PC-9 (cell line): ENCODE results near the gene PLA2G15. TPM values are rescaled to one million over a fixed set of nuclear protein-coding genes. Genes with fewer than 3 reads are reported as not detected.

Experiments
- BruUV-seq: library from RNA; stranded (reverse); fragments of 400-500 nt; replicated peaks from 2 replicates; lab custom pipeline; 2021; lab: Mats Ljungman, UMichigan
- CTCF ChIA-PET: fragments of 300-600 bp; sonication (Branson Sonifier 250); formaldehyde crosslinking; loops from one replicate; lab custom pipeline; 2022; ENCODE audit warnings: antibody characterized with exemption; lab: Charles Lee
- POLR2A ChIA-PET: fragments of 300-600 bp; sonication (Branson Sonifier 250); formaldehyde crosslinking; loops from one replicate; lab custom pipeline; 2022; ENCODE audit warnings: antibody characterized with exemption; ENCODE audit not compliant: unreplicated experiment; lab: Charles Lee
- DNase-seq, 2 experiments: peaks; one replicate each; pipeline versions ENCODE4 v3.0.0 to v3.0.0-alpha.2; 2015 to 2022; ENCODE audit warnings: mixed read lengths in 1 of 2
- H2AFZ ChIP-seq: fragments of 200-600 bp; sonication (generic); 2 replicates; pipeline ENCODE4 v1.8.1; 2017; ENCODE audit warnings: antibody characterized with exemption
- H3F3A ChIP-seq: fragments of 200-600 bp; sonication (generic); 2 replicates; pipeline ENCODE4 v1.8.1; 2017; ENCODE audit warnings: antibody characterized with exemption, mild to moderate bottlenecking, low read depth; ENCODE audit not compliant: insufficient read depth
- H3K27ac ChIP-seq: fragments of 200-600 bp; sonication (generic); 2 replicates; pipeline ENCODE4 v1.6.1; 2016; ENCODE audit warnings: mixed run types
- H3K27me3 ChIP-seq: fragments of 200-600 bp; sonication (generic); 2 replicates; pipeline ENCODE4 v1.6.1; 2016; ENCODE audit warnings: low read depth, mixed run types; ENCODE audit not compliant: insufficient read depth
- H3K36me3 ChIP-seq: fragments of 200-600 bp; sonication (generic); 2 replicates; pipeline ENCODE4 v1.6.1; 2016; ENCODE audit warnings: low read depth, mixed run types
- H3K4me1 ChIP-seq: fragments of 200-600 bp; sonication (generic); replicated peaks from 2 replicates; pipeline ENCODE4 v1.6.1; 2016; ENCODE audit warnings: mixed run types; ENCODE audit not compliant: insufficient read depth
- H3K4me2 ChIP-seq: fragments of 200-600 bp; sonication (generic); 2 replicates; pipeline ENCODE4 v1.6.1; 2017; ENCODE audit warnings: mixed run types
- H3K4me3 ChIP-seq: fragments of 200-600 bp; sonication (generic); 2 replicates; pipeline ENCODE4 v1.6.1; 2016; ENCODE audit warnings: mixed run types
- H3K79me2 ChIP-seq: fragments of 200-600 bp; sonication (generic); 2 replicates; pipeline ENCODE4 v1.6.1; 2017; ENCODE audit warnings: low read depth, mixed run types
- H3K9me2 ChIP-seq: fragments of 200-600 bp; sonication (generic); 2 replicates; pipeline ENCODE4 v1.8.1; 2017; ENCODE audit warnings: mild to moderate bottlenecking; ENCODE audit not compliant: insufficient read depth
- H3K9me3 ChIP-seq: fragments of 200-600 bp; sonication (generic); 2 replicates; pipeline ENCODE4 v1.8.1; 2016; ENCODE audit warnings: low read depth; ENCODE audit not compliant: insufficient read depth
- H4K20me1 ChIP-seq: fragments of 200-600 bp; sonication (generic); 2 replicates; pipeline ENCODE4 v1.8.1; 2017; ENCODE audit not compliant: insufficient read depth
- EZH2 ChIP-seq: fragments of 200-600 bp; sonication (generic); IDR thresholded peaks from 2 replicates; pipeline ENCODE4 v1.8.0; 2017; ENCODE audit warnings: antibody characterized with exemption, low read depth
- intact Hi-C: fragments of 100-400 bp; cut with micrococcal nuclease; formaldehyde crosslinking; loops from one replicate; pipeline ENCODE4 v1.10.0; 2022; ENCODE audit not compliant: unreplicated experiment
- total RNA-seq: library from RNA; stranded (reverse); gene quantifications from 2 replicates; pipeline ENCODE4 v1.2.3, GENCODE V29; 2021
- TF ChIP-seq, protein P1 (sequence below): fragments of 200-600 bp; sonication (generic); conservative IDR thresholded peaks from 2 replicates; pipeline ENCODE4 v1.6.1; 2017; ENCODE audit warnings: mixed run types, antibody characterized with exemption, mild to moderate bottlenecking, moderate library complexity

The PLA2G15 gene
- total RNA-seq, 1 experiment from 2014 or later, result 14.0 TPM

DNA sequence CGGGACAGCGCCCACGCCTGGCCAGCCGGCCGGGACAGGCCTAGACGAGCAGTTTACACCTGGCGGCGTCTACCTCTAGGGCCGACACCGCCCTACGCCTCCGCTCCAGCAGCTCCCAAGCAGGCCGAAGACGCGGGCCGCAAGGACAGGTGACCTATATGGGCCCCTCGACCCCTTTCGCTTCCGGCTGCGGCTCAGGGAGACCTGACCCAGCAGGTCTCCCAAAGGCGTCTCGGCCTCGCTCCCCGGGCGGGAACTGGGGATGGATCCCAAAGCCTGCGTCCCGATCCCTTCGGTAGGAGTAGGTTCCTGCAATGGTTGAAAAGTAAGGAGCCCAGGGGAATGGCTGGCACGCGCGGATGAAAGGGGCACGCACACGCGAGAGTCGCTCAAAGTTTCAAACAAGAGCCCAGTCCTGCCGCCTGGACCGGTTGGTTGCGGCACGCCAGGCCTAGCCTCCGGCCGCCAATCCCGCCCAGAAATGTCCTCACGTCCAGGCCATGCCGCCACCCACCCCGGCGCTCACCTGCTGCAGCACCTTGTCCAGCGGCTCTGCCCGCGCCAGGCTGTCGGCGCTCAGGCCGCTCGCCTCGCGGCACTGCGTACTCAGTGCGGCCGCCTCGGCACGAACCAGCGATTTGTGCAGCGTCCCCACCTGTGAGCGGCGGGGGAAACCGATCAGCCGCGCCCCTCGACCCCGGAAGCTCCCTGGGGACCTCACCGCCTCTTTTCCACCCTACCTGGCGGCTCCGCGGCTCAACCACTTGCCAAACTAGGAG lies 9.9 kb upstream of the PLA2G15 start:
- intact Hi-C loops, result loop anchor here (2.0 to 10.0 kb wide), 4 partner anchors 94 to 990 kb away; partner anchors contain the start of genes FHOD1, NFATC3 and SLC9A5
- Histone ChIP-seq H4K20me1 (peaks cover 23% of the 10 kb centered on the region), H3K27me3 (no peaks in the 10 kb centered on the region), H3K27ac (peak overlapping the region; percentile 54), H3K36me3 (no peaks in the 10 kb centered on the region; the same call in 1 of the 2 replicates), H3K4me3 (peak overlapping the region; percentile 99), H3K79me2 (peaks cover 34% of the 10 kb centered on the region), H3K9me2 (no peaks in the 10 kb centered on the region), H3F3A (peaks cover 29% of the 10 kb centered on the region), H3K4me2 (peak overlapping the region; percentile 97), H2AFZ (peak overlapping the region; percentile 87), H3K9me3 (no peaks in the 10 kb centered on the region), H3K4me1 (peaks cover 27% of the 10 kb centered on the region)
- CTCF ChIA-PET, result interaction anchor here (0.5 to 0.6 kb wide), 2 partner anchors 27 to 415 kb away, joined by 6 to 8 read pairs; no protein-coding TSS in a partner anchor
- DNase-seq, result peak; percentile 52 to 61
- TF ChIP-seq, protein P1, sequence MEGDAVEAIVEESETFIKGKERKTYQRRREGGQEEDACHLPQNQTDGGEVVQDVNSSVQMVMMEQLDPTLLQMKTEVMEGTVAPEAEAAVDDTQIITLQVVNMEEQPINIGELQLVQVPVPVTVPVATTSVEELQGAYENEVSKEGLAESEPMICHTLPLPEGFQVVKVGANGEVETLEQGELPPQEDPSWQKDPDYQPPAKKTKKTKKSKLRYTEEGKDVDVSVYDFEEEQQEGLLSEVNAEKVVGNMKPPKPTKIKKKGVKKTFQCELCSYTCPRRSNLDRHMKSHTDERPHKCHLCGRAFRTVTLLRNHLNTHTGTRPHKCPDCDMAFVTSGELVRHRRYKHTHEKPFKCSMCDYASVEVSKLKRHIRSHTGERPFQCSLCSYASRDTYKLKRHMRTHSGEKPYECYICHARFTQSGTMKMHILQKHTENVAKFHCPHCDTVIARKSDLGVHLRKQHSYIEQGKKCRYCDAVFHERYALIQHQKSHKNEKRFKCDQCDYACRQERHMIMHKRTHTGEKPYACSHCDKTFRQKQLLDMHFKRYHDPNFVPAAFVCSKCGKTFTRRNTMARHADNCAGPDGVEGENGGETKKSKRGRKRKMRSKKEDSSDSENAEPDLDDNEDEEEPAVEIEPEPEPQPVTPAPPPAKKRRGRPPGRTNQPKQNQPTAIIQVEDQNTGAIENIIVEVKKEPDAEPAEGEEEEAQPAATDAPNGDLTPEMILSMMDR, result no peak
- TF ChIP-seq EZH2, result no peak
- BruUV-seq, result no TSS peak
- POLR2A ChIA-PET, result interaction anchor here (0.5 to 1.3 kb wide), 7 partner anchors 8 to 743 kb away, joined by 3 to 17 read pairs (median 5); partner anchors contain the start of genes NFATC3 and SLC7A6

DNA sequence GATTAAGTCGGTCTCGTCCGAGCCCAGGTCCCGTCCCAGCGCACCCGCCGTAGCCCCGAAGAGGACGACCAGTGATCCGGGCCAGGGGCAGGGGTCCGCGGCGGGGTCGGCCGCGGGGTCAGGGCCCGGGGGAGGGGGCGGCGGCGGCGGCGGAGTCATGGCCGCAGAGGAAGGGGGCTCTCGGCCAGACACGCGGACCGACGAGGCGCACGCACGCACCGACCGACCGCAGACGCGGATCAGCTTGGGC lies 9.4 kb upstream of the PLA2G15 start, which contains the start of gene ESRP2:
Gene ESRP2 (minus strand): TSS at position 241 of the 250 bp plus-strand sequence. CDS start 82 bp downstream, at position 159.
- peaks cover 26% of the 10 kb centered on the region for H3F3A ChIP-seq
- H3K9me2 ChIP-seq, result no peaks in the 10 kb centered on the region
- no peaks in the 10 kb centered on the region for H3K27me3 ChIP-seq
- H3K4me1 ChIP-seq, result peaks cover 27% of the 10 kb centered on the region
- peak within 1 kb of the TSS; percentile 87 for H2AFZ ChIP-seq
- intact Hi-C loops, result loop anchor here (2.0 to 10.0 kb wide), 4 partner anchors 93 to 991 kb away; partner anchors contain the start of genes FHOD1, NFATC3 and SLC9A5
- H3K36me3 ChIP-seq, result no peaks in the 10 kb centered on the region; the same call in 1 of the 2 replicates
- peaks cover 23% of the 10 kb centered on the region for H4K20me1 ChIP-seq
- no TSS peak for BruUV-seq
- H3K4me3 ChIP-seq, result peak within 1 kb of the TSS; percentile 99
- TF ChIP-seq EZH2, result no peak
- TF ChIP-seq, protein P1, result no peak
- H3K79me2 ChIP-seq, result peaks cover 34% of the 10 kb centered on the region
- ChIA-PET CTCF (interaction anchor here (0.6 kb wide), 1 partner anchor 416 kb away, joined by 6 read pairs; no protein-coding TSS in a partner anchor), POLR2A (interaction anchor here (0.6 to 1.3 kb wide), 3 partner anchors 29 to 151 kb away, joined by 3 to 6 read pairs (median 5); partner anchors contain the start of genes NFATC3 and SLC7A6)
- DNase-seq, result no peak
- peak within 1 kb of the TSS; percentile 59 for H3K27ac ChIP-seq
- H3K4me2 ChIP-seq, result peak within 1 kb of the TSS; percentile 97
- no peaks in the 10 kb centered on the region for H3K9me3 ChIP-seq

DNA sequence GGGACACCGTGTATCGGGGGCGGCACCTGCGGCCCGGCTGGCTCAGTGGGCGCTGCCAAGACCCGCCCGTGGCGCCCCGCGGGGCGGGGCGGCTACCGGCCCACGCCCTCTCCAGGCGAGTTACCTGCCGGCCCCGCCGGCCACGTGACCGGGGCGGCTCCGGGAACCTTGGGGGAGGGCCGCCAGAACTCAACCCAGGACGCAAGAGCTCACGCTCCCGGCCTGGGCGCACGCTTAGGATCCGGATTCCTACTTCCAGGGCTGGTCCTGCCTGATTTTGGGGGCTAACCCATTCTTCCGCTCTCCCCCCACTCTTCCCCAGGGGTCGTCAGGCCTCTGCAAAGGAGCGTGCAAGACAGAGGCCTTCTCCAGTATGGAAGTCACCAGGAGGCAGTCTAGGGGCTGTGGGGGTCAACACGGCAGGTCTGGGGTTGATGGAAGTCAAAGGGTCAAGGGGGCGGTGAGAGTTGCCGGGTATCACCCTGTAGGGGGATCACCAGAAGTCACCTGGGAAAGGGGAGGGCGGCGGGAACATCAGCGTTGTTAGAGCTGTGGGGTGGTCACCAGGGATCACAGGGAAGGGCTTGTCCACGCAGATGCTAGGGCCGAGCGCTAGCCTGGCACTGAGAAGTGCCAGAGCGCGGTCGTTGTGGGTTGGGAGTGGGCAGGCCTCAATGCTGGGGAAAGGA lies 8.9 kb upstream of the PLA2G15 start:
- Histone ChIP-seq H3K79me2 (peaks cover 34% of the 10 kb centered on the region), H3K27me3 (no peaks in the 10 kb centered on the region), H3K4me2 (peak overlapping the region; percentile 97), H3K4me1 (peaks cover 27% of the 10 kb centered on the region), H4K20me1 (peaks cover 23% of the 10 kb centered on the region), H3K4me3 (peak overlapping the region; percentile 99), H3K9me2 (no peaks in the 10 kb centered on the region), H3K36me3 (no peaks in the 10 kb centered on the region; the same call in 1 of the 2 replicates), H3F3A (peaks cover 26% of the 10 kb centered on the region), H3K27ac (peak overlapping the region; percentile 59), H3K9me3 (no peaks in the 10 kb centered on the region), H2AFZ (peak overlapping the region; percentile 87)
- BruUV-seq, result TSS peak; percentile 49
- intact Hi-C loops, result loop anchor here (10.0 kb wide), 2 partner anchors 561 to 991 kb away; partner anchors contain the start of genes FHOD1 and SLC9A5
- no peak for TF ChIP-seq EZH2
- TF ChIP-seq, protein P1, result no peak
- DNase-seq, result peak; percentile 78 to 94
- ChIA-PET CTCF (interaction anchor here (0.6 kb wide), 1 partner anchor 416 kb away, joined by 6 read pairs; no protein-coding TSS in a partner anchor), POLR2A (interaction anchor here (0.6 to 1.3 kb wide), 4 partner anchors 28 to 152 kb away, joined by 3 to 6 read pairs (median 4); partner anchors contain the start of genes NFATC3 and SLC7A6)
